Pons (tissue), 1 donor: ENCODE data around the gene NEK7.

Source experiments
- DNase-seq: peaks from one replicate; pipeline ENCODE4 v3.0.0-alpha.2; 2016; ENCODE audit warnings: low spot score

The NEK7 gene

GRCh38 chr1:198352975-198353695 is 196.3 kb downstream of the NEK7 start:
- no peak for DNase-seq

- no peak for DNase-seq
Measured at GRCh38 chr1:198357937-198358336, 201.1 kb downstream of the NEK7 start.

GRCh38 chr1:198359024-198359653 is 202.3 kb downstream of the NEK7 start:
- DNase-seq, result peak; percentile 24

- no peak for DNase-seq
Measured at GRCh38 chr1:198360208-198360729, 203.5 kb downstream of the NEK7 start.

- DNase-seq, result no peak
Measured at GRCh38 chr1:198361237-198361767, 204.5 kb downstream of the NEK7 start.

GRCh38 chr1:198363625-198364151 is 206.9 kb downstream of the NEK7 start:
- DNase-seq, result no peak

- DNase-seq, result no peak
Measured at GRCh38 chr1:198364471-198364870, 207.7 kb downstream of the NEK7 start.

- no peak for DNase-seq
Measured at GRCh38 chr1:198367296-198367695, 210.5 kb downstream of the NEK7 start.

- DNase-seq, result no peak
Measured at GRCh38 chr1:198370996-198371395, 214.2 kb downstream of the NEK7 start.
